ENCODE data around the gene DEPDC1. TPM values are rescaled to one million over a fixed set of nuclear protein-coding genes. Genes with fewer than 3 reads are reported as not detected.
A peak's percentile ranks its signal among the peaks of the same experiment; 100 is the strongest.
"Not testable (repeated sequence)": the region's sequence is repeated elsewhere in the genome, so short reads cannot be mapped to it uniquely, and the experiment has no call there.

Gene DEPDC1
- 10 to 100 TPM; 14.3 to 18.3 (median 15.4) TPM for polyA plus RNA-seq (ENCODE audit: insufficient read length in 4 of 4)

DNA sequence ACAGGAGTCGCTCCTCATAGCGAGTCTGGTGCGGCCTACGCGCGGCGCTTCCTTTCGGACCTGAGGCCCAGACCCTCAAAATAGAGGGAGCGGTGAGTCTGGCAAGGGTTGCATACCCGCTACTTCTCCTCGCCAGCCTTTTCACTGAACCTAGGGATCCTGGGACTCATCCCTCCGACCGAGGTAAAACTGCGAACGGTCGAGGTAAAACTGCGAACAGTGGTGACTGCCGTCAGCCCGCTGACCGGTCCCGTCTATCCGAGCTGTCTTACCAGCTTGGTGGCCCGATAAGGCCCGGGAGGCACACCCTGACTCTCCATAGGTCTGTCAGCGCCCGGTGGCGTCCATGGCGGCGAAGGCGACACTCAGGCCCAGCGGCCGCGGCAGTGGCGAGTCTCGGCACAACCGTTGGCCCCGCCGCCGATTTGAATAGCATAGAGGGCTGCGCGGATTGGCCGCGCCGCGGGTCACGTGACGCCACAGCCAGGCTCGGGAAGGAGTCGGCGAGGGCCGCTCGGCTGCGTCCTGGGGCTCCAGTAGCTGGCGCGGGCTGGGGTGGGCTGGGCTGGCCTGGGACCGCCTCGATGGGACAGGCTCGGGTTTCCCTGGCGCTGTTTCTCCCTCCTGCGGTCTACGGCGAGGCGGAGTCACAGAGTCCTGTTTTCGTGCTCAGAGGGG, at the start of gene DEPDC1:
TSS of gene DEPDC1 (minus strand) at position 403 of the 678 bp plus-strand sequence. CDS start at position 320, 83 bp downstream.
- DNase-seq (ENCODE audit: low read depth in 4 of 4, low spot score in 3 of 4), result peak; percentile 86 to 92 (median 88)

DNA sequence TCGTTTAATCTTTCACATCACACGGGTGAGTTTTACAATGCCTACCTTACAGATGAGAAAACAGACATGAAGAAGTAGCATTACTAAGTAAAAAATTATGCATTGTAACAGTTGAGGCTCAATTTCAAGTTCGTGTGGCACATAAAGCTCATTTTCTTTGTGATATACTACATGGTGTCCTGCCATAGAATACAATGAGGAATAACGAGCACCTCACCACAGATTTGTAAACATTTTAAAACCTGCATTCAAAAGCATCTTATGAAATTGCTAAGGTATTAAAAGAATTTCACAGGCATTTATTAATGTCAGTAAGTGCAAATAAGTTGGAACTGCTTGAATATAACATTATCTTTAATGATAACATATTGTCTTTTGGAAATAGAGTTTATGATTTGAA, 47.8 kb upstream of the DEPDC1 start:
- no peak for DNase-seq (ENCODE audit: low read depth in 4 of 4, low spot score in 3 of 4)

DNA sequence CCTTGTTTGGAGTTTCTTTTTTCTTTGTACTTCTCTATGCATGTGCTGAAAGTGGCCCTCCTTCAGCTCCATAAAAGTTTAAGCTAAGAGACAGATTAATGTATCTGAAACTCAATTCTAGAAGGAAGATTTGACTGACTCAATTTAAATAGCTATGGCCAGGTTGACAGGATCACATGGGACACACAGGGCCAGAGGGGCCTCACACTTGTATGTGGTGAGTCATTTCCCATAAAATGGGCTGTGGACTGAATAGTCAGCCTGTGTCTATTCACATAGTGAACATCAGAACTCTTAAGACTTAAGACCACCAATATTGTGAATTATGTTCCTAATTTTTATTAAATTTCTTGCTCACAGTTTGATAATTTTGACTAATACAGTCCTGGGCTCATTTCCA, 45.7 kb upstream of the DEPDC1 start:
- peak in 1 of 4 donors; percentile 0 for DNase-seq (ENCODE audit: low read depth in 4 of 4, low spot score in 3 of 4)

DNA sequence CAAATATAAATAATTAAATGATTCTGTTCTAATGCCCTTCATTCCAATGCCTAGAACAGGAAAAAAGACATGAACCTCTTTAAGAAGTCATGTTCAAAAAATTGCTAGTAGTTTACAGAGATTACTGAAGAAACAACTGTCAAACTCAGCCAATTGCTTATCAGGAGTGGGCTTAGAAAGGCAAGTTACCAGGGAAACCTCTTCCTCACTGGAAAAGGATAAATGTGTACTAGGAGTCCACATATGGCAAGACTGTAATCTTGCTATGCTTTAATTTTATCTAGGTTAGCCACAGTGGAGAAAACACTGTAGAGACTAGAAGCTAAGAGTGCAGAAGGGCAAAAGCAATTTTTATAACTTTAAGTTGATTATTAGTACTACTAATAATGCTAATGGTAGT, 42.1 kb upstream of the DEPDC1 start:
- DNase-seq (ENCODE audit: low read depth in 4 of 4, low spot score in 3 of 4), result no peak

DNA sequence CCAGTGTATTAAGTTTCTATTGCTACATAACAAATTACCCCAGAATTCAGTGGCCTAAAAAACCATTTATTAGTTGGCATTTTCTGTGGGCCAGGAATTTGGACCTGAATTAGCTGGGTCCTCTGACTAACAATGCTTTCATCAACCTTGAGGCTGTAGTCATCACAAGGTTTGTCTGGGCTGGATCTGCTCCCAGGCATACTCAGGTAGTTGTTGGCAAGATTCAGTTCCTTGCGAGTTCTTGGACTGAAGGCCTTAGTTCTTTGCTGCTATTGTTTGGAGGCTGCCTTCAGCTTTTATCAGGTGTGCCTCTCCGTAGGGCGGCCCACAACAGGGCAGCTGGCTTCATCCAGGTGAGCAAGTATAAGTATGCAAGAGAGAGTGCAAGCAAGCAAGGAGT, 31.4 kb upstream of the DEPDC1 start:
- no peak for DNase-seq (ENCODE audit: low read depth in 4 of 4, low spot score in 3 of 4)

DNA sequence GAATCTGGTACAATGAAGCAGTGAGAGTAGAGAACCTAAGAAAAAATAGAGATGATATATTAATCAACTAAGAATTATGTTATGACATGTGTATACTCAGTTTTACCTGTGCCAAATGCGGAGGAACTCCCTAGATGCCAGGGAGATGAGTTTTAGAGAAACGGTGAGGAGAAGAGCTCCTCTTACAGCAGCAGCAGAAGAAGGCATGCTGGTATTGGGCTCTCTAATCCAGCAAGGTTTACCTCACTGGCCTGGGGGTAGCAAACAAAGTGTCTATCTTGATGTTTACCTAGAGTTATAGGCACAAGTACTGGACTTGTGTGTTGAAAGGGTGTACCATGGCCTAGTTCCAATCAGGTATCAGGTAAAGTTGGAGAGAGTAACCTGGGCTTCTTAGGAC, 28.9 kb upstream of the DEPDC1 start:
- DNase-seq (ENCODE audit: low read depth in 4 of 4, low spot score in 3 of 4), result no peak

- no peak for DNase-seq (ENCODE audit: low read depth in 4 of 4, low spot score in 3 of 4)
Measured at GRCh38 chr1:68521286-68521685, 24.4 kb upstream of the DEPDC1 start.

DNA sequence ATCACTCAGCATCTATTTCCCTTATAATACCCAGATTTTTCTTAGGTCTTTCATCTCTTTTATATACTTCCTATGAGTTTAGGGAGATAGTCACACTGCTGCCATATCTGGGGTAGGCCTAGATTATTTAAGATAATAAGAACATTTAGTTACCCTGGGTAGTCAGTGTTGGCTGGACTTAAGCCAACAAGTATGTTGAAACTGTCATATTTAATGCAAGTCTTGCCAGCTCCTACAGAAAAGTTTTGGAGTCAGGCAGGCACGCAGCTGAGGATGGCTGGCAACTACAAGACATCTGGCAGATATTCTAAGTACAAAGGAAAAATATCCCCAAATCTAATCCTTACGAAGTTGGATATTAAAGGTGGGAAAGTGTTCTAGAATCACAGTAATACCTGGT, 19.2 kb upstream of the DEPDC1 start:
- no peak for DNase-seq (ENCODE audit: low read depth in 4 of 4, low spot score in 3 of 4)

GRCh38 chr1:68511254-68511653, 14.4 kb upstream of the DEPDC1 start:
- no peak for DNase-seq (ENCODE audit: low read depth in 4 of 4, low spot score in 3 of 4)

DNA sequence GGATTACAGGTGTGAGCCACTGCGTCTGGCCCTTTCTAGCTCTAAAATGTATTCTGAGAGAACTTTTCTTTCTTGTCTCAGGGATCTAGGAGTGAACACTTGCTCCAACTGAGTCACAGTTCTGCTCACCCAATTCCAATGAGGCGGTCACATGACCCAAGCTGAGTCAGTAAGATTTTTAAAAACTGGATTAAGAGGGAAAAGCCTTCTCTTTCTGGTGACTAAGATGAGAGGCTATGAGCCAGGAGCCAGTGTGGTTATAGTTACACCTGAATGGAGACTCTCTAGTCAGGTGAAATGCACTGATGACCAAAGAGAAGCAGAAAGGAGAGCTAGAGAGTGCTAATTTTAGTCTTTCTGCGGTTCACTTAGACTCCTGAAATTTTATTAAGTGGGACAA, 9.5 kb upstream of the DEPDC1 start:
- no peak for DNase-seq (ENCODE audit: low read depth in 4 of 4, low spot score in 3 of 4)

GRCh38 chr1:68503085-68503484, 6.2 kb upstream of the DEPDC1 start:
- no peak for DNase-seq (ENCODE audit: low read depth in 4 of 4, low spot score in 3 of 4)

- no peak for DNase-seq (ENCODE audit: low read depth in 4 of 4, low spot score in 3 of 4)
Measured at GRCh38 chr1:68497358-68497698, 446 bp upstream of the DEPDC1 start.

DNA sequence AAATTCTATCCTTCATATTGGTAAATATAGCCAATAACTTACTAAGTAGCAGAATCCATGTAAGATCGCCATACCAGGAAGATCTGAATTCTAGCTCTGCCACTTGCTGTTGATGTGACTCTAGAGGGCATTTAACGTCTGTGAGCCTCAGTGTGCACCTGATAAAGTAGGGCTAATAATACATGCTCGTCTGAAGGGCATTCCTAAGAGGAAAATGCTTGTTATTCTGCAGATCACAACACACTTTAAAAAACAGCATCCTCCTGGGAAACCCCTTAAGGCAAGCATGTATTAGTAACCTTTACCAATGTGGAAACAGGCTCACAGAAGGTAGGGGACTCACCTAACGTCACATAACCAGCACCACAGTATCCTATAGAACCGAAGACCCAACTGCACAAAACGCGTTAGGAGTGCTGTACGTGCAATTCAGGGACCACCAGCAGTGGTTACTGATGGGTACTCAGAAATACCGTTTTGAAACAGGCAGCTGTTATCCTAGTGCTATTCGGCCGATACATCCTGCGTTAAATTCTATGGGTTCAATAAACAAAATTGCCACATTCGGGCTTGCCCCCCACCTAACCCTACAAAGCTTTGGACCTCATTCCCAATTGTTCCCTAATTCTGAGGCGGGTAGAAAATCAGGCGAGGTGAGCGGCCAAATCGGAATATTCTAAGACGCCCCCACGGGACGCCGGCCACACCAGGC, 758 bp downstream of the DEPDC1 start:
- peak in 1 of 4 donors; percentile 10 for DNase-seq (ENCODE audit: low read depth in 4 of 4, low spot score in 3 of 4)

- no peak for DNase-seq (ENCODE audit: low read depth in 4 of 4, low spot score in 3 of 4)
Measured at GRCh38 chr1:68495532-68495931, 1.4 kb downstream of the DEPDC1 start.

- no peak for DNase-seq (ENCODE audit: low read depth in 4 of 4, low spot score in 3 of 4)
Measured at GRCh38 chr1:68493193-68493592, 3.7 kb downstream of the DEPDC1 start.

DNA sequence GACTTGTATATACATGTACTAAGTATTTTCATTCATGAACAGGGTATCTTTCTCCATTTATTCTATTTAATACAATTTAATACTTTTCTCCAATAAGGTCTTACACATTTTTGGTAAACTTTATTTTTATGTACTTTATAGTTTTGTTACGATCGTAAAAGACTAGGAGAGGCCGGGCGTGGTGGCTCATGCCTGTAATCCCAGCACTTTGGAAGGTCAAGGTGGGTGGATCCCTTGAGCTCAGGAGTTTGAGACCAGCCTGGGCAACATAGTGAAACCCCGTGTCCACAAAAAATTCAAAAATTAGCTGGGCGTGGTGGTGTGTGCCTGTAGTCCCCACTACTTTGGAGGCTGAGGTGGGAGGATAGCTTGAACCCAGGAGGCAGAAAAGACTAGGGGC, 4.6 kb downstream of the DEPDC1 start:
- DNase-seq (ENCODE audit: low read depth in 4 of 4, low spot score in 3 of 4), result not testable (repeated sequence)

DNA sequence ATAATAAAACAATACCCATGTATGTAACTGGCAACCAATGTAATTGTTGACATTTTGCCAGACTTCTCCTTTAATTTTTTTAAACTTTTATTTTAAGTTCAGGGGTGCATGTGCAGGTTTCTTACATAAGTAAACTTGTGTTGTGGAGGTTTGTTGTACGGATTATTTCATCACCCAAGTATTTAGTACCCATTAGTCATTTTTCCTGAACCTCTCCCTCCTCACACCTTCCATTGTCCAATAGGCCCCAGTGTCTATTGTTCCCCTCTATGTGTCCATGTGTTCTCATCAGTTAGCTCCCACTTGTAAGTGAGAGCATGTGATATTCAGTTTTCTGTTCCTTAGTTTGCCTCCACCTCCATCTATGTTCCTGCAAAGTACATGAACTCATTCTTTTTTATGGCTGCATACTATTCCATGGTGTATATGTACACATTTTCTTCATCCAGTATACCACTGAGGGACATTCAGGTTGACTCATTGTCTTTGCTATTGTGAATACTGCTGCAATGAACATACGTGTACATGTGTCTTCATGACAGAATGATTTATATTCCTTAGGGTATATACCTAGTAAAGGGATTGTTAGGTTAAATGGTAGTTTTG, 6.7 kb downstream of the DEPDC1 start:
- DNase-seq (ENCODE audit: low read depth in 4 of 4, low spot score in 3 of 4), result no peak

GRCh38 chr1:68485431-68486022, 11.4 kb downstream of the DEPDC1 start:
- no peak for DNase-seq (ENCODE audit: low read depth in 4 of 4, low spot score in 3 of 4)

- DNase-seq (ENCODE audit: low read depth in 4 of 4, low spot score in 3 of 4), result no peak
Measured at GRCh38 chr1:68484618-68485017, 12.3 kb downstream of the DEPDC1 start.

- no peak for DNase-seq (ENCODE audit: low read depth in 4 of 4, low spot score in 3 of 4)
Measured at GRCh38 chr1:68481041-68481440, 15.8 kb downstream of the DEPDC1 start.

DNA sequence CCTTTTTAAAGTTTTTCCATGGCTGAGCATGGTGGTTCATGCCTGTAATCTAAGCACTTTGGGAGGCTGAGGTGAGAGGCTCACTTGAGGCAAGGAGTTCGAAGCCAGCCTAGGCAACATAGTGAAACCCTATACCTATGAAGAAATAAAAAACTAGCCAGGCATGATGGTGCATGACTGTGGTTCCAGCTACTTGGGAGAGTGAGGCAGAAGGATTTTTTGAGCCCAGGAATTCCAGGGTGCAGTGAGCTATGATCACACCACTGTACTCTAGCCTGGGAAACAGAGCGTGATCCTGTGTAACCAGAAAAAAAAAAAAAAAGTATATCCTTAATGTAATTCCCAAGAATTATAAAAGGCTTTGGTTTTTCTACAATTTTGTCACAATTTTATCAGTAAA, 17.4 kb downstream of the DEPDC1 start:
- no peak for DNase-seq (ENCODE audit: low read depth in 4 of 4, low spot score in 3 of 4)

- DNase-seq (ENCODE audit: low read depth in 4 of 4, low spot score in 3 of 4), result no peak
Measured at GRCh38 chr1:68478662-68479061, 18.2 kb downstream of the DEPDC1 start.
